Spleen (tissue), 7 donors: ENCODE measurements around the gene TEAD1.

Experiments used
- POLR2A ChIP-seq, 3 donors: fragments of 450-650 bp; IDR thresholded peaks; one replicate each; pipeline ENCODE4 v1.5.1; 2017; ENCODE audit warnings: antibody characterized with exemption in 3 of 3, mild to moderate bottlenecking in 1 of 3
- TF ChIP-seq, protein P1 (sequence below), 11 experiments: fragments of 200-600 bp in 7 of 11; fragments of 450-650 bp in 4 of 11; sonication (generic) in 4 of 11; IDR thresholded peaks in 8 of 11; conservative IDR thresholded peaks in 3 of 11; 1 replicate in 7 of 11; 2 replicates in 4 of 11; pipeline versions ENCODE4 v1.4.0 to v1.8.0; 2016 to 2021; ENCODE audit warnings: antibody characterized with exemption in 11 of 11, inconsistent platforms in 4 of 11, mild to moderate bottlenecking in 1 of 11
- donor health status: DM: no; HTN: no; CAD: no; lungs with moderate emphysema.
- donor health status: DM: no; HTN: no; CAD: no.
- donor health status: DM: no; HTN: no; CAD: no.

DNA sequence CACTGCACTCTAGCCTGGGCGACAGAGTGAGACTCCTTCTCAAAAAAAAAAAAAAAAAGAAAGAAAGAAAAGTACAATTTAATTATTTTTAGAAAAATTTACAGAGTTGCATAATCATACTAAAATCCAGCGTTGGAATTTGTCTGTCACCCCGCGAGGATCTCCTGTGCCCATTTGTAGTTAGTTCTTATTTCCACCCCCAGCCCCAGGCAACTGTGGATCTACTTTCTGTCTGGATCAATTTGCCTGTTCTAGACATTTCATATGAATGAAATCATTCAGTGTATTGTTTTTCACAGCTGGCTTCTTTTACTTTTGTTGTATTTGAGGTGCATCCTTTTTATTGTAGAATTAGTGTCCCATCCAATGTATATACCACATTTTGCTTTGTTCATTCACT is 232.3 kb downstream of the TEAD1 start:
- TF ChIP-seq, protein P1, sequence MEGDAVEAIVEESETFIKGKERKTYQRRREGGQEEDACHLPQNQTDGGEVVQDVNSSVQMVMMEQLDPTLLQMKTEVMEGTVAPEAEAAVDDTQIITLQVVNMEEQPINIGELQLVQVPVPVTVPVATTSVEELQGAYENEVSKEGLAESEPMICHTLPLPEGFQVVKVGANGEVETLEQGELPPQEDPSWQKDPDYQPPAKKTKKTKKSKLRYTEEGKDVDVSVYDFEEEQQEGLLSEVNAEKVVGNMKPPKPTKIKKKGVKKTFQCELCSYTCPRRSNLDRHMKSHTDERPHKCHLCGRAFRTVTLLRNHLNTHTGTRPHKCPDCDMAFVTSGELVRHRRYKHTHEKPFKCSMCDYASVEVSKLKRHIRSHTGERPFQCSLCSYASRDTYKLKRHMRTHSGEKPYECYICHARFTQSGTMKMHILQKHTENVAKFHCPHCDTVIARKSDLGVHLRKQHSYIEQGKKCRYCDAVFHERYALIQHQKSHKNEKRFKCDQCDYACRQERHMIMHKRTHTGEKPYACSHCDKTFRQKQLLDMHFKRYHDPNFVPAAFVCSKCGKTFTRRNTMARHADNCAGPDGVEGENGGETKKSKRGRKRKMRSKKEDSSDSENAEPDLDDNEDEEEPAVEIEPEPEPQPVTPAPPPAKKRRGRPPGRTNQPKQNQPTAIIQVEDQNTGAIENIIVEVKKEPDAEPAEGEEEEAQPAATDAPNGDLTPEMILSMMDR (IDR thresholded peaks at IDR 0.05 in 8 of 11, conservative IDR thresholded peaks at IDR 0.05 in 3 of 11): no peak
- TF ChIP-seq POLR2A (IDR thresholded peaks at IDR 0.05): no peak
